B cell (primary cell): Measurements from ENCODE around the gene SUZ12. TPM values are rescaled to one million over a fixed set of nuclear protein-coding genes. Genes with fewer than 3 reads are reported as not detected.

Source experiments
- ATAC-seq: fragments of 200-7000 bp; cut with Tn5 transposase; one replicate; pipeline ENCODE4 v1.10.0; 2021; ENCODE audit warnings: low read depth, mild to moderate bottlenecking, moderate number of reproducible peaks, moderate library complexity
- CTCF ChIA-PET: fragments of 350-600 bp; sonication (Branson Sonifier 250); formaldehyde crosslinking; loops from one replicate; lab custom pipeline; 2021; ENCODE audit warnings: antibody characterized with exemption, inconsistent platforms; lab: Charles Lee
- POLR2A ChIA-PET: fragments of 350-600 bp; sonication (Branson Sonifier 250); formaldehyde crosslinking; loops from one replicate; lab custom pipeline; 2021; ENCODE audit warnings: antibody characterized with exemption; lab: Charles Lee
- DNase-seq: peaks from one replicate; pipeline ENCODE4 v3.0.0; 2013
- H2AFZ ChIP-seq: 2 replicates; pipeline ENCODE4 v1.6.1; 2012; ENCODE audit warnings: mild to moderate bottlenecking, low read depth, low read length; ENCODE audit not compliant: insufficient read depth, poor library complexity, severe bottlenecking
- H3K27ac ChIP-seq, 2 donors: 1 replicate in 1 of 2; 2 replicates in 1 of 2; pipeline ENCODE4 v1.5.1; 2012 to 2013; ENCODE audit warnings: low read length in 2 of 2, mild to moderate bottlenecking in 2 of 2, moderate library complexity in 1 of 2
- H3K27me3 ChIP-seq, 4 experiments: fragments of 200-600 bp in 1 of 4; sonication (generic) in 1 of 4; replicated peaks in 1 of 4; 1 replicate in 2 of 4; 2 replicates in 2 of 4; pipeline versions ENCODE4 v1.6.1 to v1.7.0; 2013 to 2016; ENCODE audit warnings: low read length in 3 of 4, mild to moderate bottlenecking in 2 of 4, mixed read lengths in 1 of 4, moderate library complexity in 1 of 4; ENCODE audit not compliant: insufficient read depth in 4 of 4, control insufficient read depth in 3 of 4; ENCODE audit errors: control extremely low read depth in 1 of 4
- H3K36me3 ChIP-seq, 2 experiments: replicated peaks in 1 of 2; 1 replicate in 1 of 2; 2 replicates in 1 of 2; pipeline versions ENCODE4 v1.6.1 to v1.7.1; 2013; ENCODE audit warnings: low read length in 1 of 2; ENCODE audit not compliant: insufficient read depth in 2 of 2, control insufficient read depth in 1 of 2; ENCODE audit errors: control extremely low read depth in 1 of 2, extremely low read depth in 1 of 2
- H3K4me1 ChIP-seq, 2 donors: fragments of 200-600 bp in 1 of 2; sonication (generic) in 1 of 2; 1 replicate in 1 of 2; 2 replicates in 1 of 2; pipeline versions ENCODE4 v1.5.1 to v1.6.1; 2013 to 2017; ENCODE audit warnings: low read length in 2 of 2; ENCODE audit not compliant: control insufficient read depth in 2 of 2, insufficient read depth in 2 of 2
- H3K4me2 ChIP-seq: replicated peaks from 2 replicates; pipeline ENCODE3; 2012; ENCODE audit warnings: mild to moderate bottlenecking, low read depth, low read length; ENCODE audit not compliant: poor library complexity, severe bottlenecking
- H3K4me3 ChIP-seq, 5 experiments: fragments of 200-600 bp in 1 of 5; sonication (generic) in 1 of 5; 1 replicate in 3 of 5; 2 replicates in 2 of 5; pipeline versions ENCODE4 v1.5.1 to v1.7.0; 2011 to 2016; ENCODE audit warnings: low read length in 4 of 5, mild to moderate bottlenecking in 4 of 5, low read depth in 2 of 5, control low read depth in 1 of 5, moderate library complexity in 1 of 5; ENCODE audit not compliant: insufficient read depth in 1 of 5; ENCODE audit errors: control extremely low read depth in 1 of 5, extremely low read depth in 1 of 5
- H3K79me2 ChIP-seq: fragments of 200-600 bp; sonication (generic); one replicate; pipeline ENCODE4 v1.6.0; 2016; ENCODE audit warnings: low read length; ENCODE audit not compliant: control insufficient read depth, insufficient read depth
- H3K9ac ChIP-seq: fragments of 200-600 bp; sonication (generic); 2 replicates; pipeline ENCODE4 v1.6.1; 2017; ENCODE audit warnings: mild to moderate bottlenecking, low read length, moderate library complexity
- H3K9me3 ChIP-seq, 3 donors: one replicate each; pipeline versions ENCODE4 v1.6.1 to v1.7.1; 2013; ENCODE audit warnings: low read length in 2 of 3; ENCODE audit not compliant: control insufficient read depth in 2 of 3, insufficient read depth in 1 of 3; ENCODE audit errors: control extremely low read depth in 1 of 3
- H4K20me1 ChIP-seq: 2 replicates; pipeline ENCODE4 v1.6.0; 2012; ENCODE audit warnings: mild to moderate bottlenecking, low read length; ENCODE audit not compliant: insufficient read depth, control insufficient read depth, poor library complexity, severe bottlenecking
- H3K27ac Mint-ChIP-seq: one replicate; pipeline ENCODE4 v1.8.0; 2021; ENCODE audit warnings: mixed read lengths
- H3K27me3 Mint-ChIP-seq: one replicate; pipeline ENCODE4 v1.8.0; 2021; ENCODE audit warnings: mixed read lengths
- H3K4me1 Mint-ChIP-seq: one replicate; pipeline ENCODE4 v1.8.0; 2021; ENCODE audit warnings: mixed read lengths
- H3K4me3 Mint-ChIP-seq: one replicate; pipeline ENCODE4 v1.8.0; 2021; ENCODE audit warnings: mixed read lengths
- H3K9me3 Mint-ChIP-seq: one replicate; pipeline ENCODE4 v1.8.0; 2022; ENCODE audit warnings: mixed read lengths; ENCODE audit not compliant: insufficient read depth
- CTCF ChIP-seq: fragments of 200-600 bp; IDR thresholded peaks from one replicate; pipeline ENCODE4 v1.8.0; 2022; ENCODE audit warnings: antibody characterized with exemption, mild to moderate bottlenecking
- EZH2 ChIP-seq: IDR thresholded peaks from 2 replicates; pipeline ENCODE4 v1.6.1; 2012; ENCODE audit warnings: borderline replicate concordance, low read depth, mild to moderate bottlenecking, moderate library complexity, low read length; ENCODE audit not compliant: insufficient read depth, poor library complexity, severe bottlenecking
- WGBS: methylation state at CpG from one replicate; pipeline ENCODE4 v1.1.5; 2013; ENCODE audit warnings: missing lambda C conversion rate; ENCODE audit not compliant: insufficient coverage; 5-methylcytosine and 5-hydroxymethylcytosine counted together
- intact Hi-C: fragments of 100-400 bp; cut with micrococcal nuclease; formaldehyde crosslinking; loops from one replicate; pipeline ENCODE4 v1.10.0; 2022
- polyA plus RNA-seq: library from polyadenylated mRNA; depleted of rRNA; stranded (reverse); fragments of >200 nt; gene quantifications from 2 replicates; pipeline ENCODE4 v1.2.3, GENCODE V29; 2012
- total RNA-seq, 2 donors: library from RNA; stranded (reverse); fragments of 120-200 nt in 1 of 2; gene quantifications; 1 replicate in 1 of 2; 2 replicates in 1 of 2; pipeline versions ENCODE4 v1.2.3 to v1.2.4, GENCODE V29; 2013 to 2022

Gene SUZ12
- total and polyA plus RNA-seq, 2 donors (not counting 1 experiment from before 2014, with no cell fraction given), result 13.2 to 34.6 TPM

- Histone ChIP-seq H3K36me3 (no peaks in the 10 kb centered on the region), H3K79me2 (peaks cover 54% of the 10 kb centered on the region), H3K4me2 (no peak overlapping the region), H3K9me3 (no peaks in the 10 kb centered on the region), H3K27me3 (no peaks in the 10 kb centered on the region), H3K4me3 (no peak overlapping the region), H2AFZ (no peak overlapping the region), H3K9ac (no peak overlapping the region), H3K4me1 (peaks cover 10 to 14% of the 10 kb centered on the region in 2 donors), H3K27ac (no peak overlapping the region), H4K20me1 (no peaks in the 10 kb centered on the region)
- ChIA-PET CTCF (no interaction called here), POLR2A (interaction anchor here (0.5 kb wide), 1 partner anchor 20 kb away, joined by 5 read pairs; no protein-coding TSS in a partner anchor)
- Mint-ChIP-seq H3K9me3 (no peaks in the 10 kb centered on the region), H3K4me1 (peaks cover 30% of the 10 kb centered on the region), H3K4me3 (peak overlapping the region; percentile 17), H3K27me3 (no peaks in the 10 kb centered on the region), H3K27ac (no peak overlapping the region)
- TF ChIP-seq EZH2 (no peak), CTCF (no peak)
- intact Hi-C loops, result no loop called here
- WGBS, result no CpG with 5 or more reads among the region's 4 CpGs
- DNase-seq, result no peak
- ATAC-seq, result no peak
Measured at GRCh38 chr17:32010114-32010513, 73.3 kb downstream of the SUZ12 start.

- no peaks in the 10 kb centered on the region for H3K27me3 Mint-ChIP-seq
- H3K4me3 Mint-ChIP-seq, result no peak overlapping the region
- ATAC-seq (no peak), DNase-seq (no peak)
- CTCF ChIA-PET, result no interaction called here
- Histone ChIP-seq H3K9ac (no peak overlapping the region), H4K20me1 (no peaks in the 10 kb centered on the region), H3K4me1 (peaks cover 0 to 4% of the 10 kb centered on the region in 2 donors), H3K36me3 (no peaks in the 10 kb centered on the region), H3K79me2 (peaks cover 20% of the 10 kb centered on the region), H3K27me3 (no peaks in the 10 kb centered on the region), H3K27ac (no peak overlapping the region), H3K4me2 (no peak overlapping the region), H2AFZ (no peak overlapping the region), H3K4me3 (no peak overlapping the region), H3K9me3 (no peaks in the 10 kb centered on the region)
- no peak for TF ChIP-seq CTCF
- TF ChIP-seq EZH2, result no peak
- H3K27ac Mint-ChIP-seq, result no peak overlapping the region
- POLR2A ChIA-PET, result no interaction called here
- peaks cover 12% of the 10 kb centered on the region for H3K4me1 Mint-ChIP-seq
- WGBS, result 90% methylated on average over 2 of the region's 9 CpGs
- intact Hi-C loops, result no loop called here
- H3K9me3 Mint-ChIP-seq, result no peaks in the 10 kb centered on the region
Measured at GRCh38 chr17:32015245-32016013, 78.6 kb downstream of the SUZ12 start.
